ENCODE measurements around the gene MTNR1A.
A peak's percentile ranks its signal among the peaks of the same experiment; 100 is the strongest.

GRCh38 chr4:186587416-186588018 is 32.1 kb upstream of the MTNR1A start:
- TF ChIP-seq CTCF (IDR thresholded peaks at IDR 0.05) (peak; percentile 96), EZH2 (IDR thresholded peaks at IDR 0.05; ENCODE audit: borderline replicate concordance, insufficient read depth, low read depth, low read length, poor library complexity, severe bottlenecking) (no peak)
